Stimulated activated CD8-positive, alpha-beta memory T cell treated with anti-CD3 and anti-CD28 coated beads, Interleukin-12 subunit alpha, Interleukin-12 subunit beta, amount 100 ng/mL, for 24 hours (primary cell): ENCODE measurements around the gene TIGD4.

Experiments
- DNase-seq: peaks from one replicate; pipeline ENCODE4 v3.0.0-alpha.2; 2020; ENCODE audit errors: extremely low read depth

Gene TIGD4

DNA sequence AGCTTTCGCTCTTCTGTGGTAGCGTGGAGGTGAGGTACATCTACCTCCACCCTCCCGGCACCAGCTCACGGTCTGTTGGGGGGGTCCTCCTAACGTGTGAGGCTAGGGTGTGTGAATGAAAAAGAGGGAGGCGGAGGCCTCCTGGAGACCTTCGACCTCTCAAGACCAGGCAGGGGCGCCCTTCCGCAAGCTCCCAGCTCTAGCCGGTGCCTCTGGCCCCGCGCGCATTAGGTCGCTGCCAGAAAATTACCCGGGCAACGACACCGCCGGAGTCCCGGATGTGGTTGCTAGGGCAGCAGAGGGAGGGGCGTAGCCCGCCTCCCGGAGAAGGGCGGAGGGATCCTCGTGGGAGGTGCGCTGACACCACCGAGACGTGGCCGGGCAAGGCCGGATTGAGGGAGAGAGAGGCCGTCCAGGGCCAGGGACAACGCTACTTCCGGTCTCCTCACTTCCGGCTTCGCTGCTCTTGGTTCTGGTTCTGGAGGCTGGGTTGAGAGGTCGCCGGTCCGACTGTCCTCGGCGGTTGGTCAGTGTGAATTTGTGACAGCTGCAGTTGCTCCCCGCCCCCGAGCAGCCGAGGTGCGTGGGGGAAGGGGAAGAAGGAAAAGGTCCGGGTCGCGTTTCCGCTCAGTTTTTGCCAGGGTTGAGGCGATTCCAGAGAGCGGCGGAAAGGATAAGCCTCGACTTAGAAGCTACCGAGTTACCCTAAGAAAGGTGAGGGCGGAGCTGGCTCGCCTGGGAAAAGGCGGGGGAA is at the start of gene TIGD4, which contains the start of gene ARFIP1:
TSS of gene TIGD4 (minus strand) at position 218 of the 754 bp plus-strand sequence. CDS start 8,726 bp downstream, outside the sequence.
TSS of gene ARFIP1 (plus strand) at position 442 of the 754 bp plus-strand sequence. CDS start 49,680 bp downstream, outside the sequence.
- DNase-seq: peak; percentile 89

DNA sequence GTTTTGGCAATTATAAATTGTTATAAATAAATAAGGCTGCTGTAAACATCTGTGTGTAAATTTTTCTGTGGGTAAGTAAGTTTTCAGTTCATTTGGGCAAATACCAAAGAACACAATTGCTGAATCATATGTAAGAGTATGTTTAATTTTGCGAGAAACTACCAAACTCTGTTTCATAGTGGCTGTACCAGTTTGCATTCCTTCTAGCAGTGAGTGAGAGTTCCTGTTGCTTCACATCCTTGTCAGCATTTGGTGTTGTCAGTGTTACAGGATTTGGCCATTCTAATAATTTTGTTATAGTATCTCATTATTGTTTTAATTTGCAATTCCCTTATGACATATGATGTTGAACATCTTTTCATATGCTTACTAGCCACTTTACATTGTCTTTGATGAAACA is 48.6 kb upstream of the TIGD4 start:
- DNase-seq: no peak

DNA sequence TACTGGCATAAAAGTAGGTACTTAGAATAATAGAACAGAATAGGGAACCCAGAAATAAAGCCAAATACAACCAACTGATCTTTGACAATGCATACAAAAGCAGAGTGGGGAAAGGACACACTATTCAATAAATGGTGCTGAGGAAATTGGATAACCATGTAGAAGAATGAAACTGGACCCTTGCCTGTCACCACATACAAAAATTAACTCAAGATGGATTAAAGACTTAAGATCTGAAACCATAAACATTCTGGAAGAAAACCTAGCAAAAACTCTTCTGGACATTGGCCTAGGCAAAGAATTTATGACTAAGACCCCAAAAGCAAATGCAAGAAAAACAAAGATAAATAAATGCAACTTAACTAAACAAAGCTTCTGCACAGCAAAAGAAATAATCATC is 45.8 kb upstream of the TIGD4 start:
- no peak for DNase-seq

DNA sequence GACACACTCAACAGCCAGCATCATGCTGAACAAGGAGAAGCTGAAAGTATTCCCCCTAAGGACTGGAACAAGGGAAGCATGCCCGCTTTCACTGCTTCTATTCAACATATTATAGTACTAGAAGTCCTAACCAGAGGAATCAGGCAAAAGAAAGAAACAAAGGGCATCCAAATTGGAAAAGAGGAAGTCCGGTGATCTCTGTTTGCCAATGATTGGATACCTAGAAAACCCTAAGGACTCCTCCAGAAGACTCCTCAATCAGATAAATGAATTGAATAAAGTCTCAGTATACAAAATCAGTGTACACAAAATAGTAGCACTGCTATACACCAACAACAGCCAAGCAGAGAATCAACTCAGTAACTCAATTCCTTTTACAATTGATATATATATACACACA is 45.0 kb upstream of the TIGD4 start:
- DNase-seq: no peak

DNA sequence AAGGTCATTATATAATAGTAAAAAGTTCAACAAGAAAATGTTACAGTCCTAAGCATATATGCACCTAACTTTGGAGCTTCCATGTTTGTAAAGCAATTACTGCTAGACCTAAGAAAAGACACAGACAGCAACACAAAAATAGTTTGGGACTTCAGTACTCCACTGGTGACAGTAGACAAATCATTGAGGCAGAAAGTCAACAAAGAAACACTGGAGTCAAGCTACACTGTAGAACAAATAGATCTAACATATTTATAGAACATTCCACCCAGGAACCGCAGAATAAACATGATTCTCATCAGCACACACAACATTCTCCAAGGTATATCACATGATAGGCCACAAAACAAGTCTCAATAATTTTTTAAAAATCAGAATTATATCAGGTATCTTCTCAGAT is 42.8 kb upstream of the TIGD4 start:
- DNase-seq: no peak

DNA sequence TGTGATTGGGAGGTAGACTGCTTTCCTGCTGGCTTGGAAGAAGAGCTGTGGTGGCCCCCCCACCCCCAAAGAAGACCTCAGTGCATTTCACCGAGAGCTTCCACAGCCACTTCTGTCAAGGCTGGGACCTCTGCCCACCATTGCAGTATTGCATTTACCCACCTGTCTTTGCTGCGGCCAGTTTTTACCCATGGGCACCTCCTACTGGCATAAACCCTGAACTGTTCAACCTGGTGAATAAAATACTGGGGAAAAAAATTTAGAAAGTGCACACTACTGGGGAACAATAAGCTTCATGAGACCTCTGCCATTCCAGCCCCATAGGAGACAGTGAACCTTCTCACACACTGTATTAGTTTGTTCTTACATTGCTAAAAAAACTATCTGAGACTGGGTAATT is 40.5 kb upstream of the TIGD4 start:
- no peak for DNase-seq

DNA sequence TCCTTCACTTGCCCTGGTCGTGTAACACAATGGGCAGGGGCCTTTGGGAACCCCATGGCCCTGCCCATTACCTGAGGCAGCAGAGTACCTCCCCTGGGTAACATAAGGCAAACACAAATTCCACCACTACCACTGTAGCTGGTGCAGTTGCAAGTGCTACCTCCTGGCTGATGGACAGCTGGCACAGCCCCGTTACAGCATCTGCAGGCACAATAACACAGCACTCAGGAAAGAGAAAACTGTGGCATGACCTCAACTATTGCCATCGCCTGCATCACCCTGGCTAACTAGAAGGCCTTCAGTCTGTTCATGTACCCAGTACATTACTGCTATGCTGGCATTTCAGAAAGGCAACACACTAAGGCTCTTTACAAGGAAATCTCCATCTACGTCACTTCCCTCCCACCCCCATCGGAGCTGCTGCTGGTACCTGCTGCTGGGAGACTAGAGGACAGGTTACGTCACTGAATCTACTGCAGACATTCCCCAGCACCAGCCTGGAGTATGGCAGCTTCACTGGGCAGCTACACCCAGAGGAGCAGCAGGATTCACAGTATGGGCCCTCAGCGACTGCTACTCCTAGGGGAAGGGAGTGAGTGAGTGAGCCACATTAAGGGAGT is 39.6 kb upstream of the TIGD4 start:
- no peak for DNase-seq

DNA sequence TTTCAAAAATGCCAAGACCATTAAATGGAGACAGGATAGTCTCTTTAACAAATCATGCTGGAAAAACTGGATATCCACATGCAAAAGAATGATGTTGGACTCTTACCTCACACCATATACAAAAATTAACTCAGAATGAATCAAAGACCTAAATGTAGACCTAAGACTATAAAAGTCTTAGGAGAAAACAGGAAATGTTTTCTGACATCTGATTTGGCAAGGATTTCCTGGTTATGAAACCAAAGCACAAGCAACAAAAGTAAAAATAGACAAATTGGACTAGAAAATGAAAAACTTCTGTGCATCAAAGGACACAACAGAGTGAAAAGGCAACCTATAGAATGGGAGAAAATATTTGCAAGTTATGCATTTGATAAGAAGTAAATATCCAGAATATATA is 37.8 kb upstream of the TIGD4 start:
- DNase-seq: no peak

DNA sequence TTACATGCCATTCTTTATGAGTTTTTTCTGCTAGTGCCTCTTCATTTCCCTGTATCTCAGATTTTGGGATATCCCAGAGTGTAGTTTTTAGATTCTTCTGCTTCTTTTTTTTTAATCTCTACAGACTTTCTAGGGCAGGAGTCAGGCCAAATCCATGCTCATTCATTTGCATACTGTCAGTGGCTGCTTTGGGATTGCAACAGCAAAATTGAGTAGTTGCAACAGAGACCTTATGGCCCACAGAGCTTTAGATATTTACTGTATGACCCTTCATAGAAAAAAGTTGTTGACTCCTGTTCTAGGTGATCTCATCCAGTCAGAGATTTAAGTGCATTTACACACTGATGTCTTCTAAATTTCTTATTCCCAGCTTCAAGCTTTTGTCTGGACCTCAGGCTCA is 35.5 kb upstream of the TIGD4 start:
- no peak for DNase-seq

DNA sequence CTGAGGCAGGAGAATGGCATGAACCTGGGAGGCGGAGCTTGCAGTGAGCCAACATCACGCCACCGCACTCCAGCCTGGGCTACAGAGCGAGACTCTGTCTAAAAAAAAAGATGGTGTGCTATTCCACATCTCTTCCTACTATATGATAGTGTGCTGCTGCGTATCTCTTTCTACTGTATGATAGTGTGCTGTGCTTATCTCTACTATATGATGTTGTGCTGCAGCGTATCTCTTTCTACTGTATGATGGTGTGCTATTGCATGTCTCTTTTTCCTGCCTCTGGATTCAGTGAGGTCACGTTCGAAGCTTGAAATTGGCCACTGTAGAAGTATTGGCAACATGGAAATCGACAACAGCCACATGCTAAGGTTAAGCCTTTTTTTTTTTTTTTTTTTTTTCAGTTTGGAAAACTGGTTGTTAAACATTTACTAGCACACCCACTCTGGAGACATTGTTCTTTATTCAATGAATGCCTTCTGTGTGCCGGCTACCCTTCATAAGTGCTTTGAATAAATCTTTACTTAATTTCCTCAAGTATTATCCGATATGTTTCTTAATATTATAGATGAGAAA is 31.3 kb upstream of the TIGD4 start:
- no peak for DNase-seq

DNA sequence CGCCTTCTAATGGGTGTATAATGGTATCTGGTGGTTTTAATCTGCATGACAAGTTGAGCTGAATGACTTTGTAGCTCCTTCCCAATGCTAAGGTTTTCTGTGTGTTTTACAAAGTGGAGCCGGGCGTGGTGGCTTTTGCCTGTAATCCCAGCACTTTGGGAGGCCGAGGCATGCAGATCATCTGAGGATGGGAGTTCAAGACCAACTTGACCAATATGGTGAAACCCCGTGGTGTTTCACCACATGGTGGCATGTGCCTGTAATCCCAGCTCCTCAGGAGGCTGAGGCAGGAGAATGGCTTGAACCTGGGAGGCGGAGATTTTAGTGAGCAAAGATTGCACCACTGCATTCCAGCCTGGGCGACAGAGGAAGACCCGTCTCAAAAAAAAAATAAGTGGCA is 29.1 kb upstream of the TIGD4 start:
- no peak for DNase-seq

DNA sequence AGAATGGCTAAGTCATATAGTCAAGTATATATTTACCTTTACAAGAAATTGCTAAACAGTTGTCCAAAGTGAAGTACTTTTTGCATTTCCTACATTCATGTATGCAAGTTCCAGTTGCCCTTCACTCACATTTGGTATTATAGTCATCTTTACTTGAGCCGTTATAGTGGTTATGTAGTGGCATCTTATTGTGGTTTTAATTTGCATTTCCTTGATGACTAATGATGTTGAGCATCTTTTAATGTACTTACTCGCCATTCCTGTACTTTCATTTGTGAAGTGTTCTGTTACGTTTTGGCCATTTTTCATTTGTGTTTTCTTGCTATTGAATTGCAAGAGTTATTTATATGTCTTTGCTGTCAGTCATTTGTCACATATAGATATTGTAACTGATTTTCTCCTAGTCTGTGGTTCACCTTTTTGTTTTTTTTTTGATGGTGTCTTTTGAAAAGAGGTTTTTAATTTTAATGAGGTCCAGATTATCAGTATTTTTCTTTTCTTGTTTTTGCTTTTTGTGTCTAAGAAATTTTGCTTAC is 27.8 kb upstream of the TIGD4 start:
- DNase-seq: no peak

DNA sequence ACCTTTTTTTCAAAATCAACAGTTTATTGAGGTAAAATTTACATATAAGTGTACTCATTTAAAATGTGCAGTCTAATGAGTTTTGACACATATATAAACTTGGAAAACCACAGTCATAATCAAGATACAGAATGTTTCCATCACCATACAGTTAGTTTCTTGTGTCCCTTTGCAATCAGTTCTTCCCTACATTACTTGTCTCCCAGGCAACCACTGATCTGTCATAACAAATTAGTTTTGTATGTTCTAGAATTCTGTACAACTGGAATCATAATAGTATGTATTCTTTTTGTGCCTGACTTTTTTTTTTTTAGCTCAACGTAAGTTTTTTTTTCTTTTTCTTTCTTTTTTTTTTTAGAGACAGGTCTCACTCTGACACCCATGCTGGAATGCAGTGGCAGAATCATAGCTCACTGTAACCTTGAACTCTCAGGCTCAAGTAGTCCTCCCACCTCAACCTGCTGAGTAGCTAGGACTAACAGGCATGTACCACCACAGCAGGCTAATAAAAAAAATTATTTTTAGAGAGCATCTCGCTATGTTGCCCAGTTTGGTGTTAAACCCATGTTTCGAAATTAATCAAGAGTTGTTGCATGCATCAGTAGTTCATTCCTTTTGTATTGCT is 27.1 kb upstream of the TIGD4 start:
- DNase-seq: no peak

DNA sequence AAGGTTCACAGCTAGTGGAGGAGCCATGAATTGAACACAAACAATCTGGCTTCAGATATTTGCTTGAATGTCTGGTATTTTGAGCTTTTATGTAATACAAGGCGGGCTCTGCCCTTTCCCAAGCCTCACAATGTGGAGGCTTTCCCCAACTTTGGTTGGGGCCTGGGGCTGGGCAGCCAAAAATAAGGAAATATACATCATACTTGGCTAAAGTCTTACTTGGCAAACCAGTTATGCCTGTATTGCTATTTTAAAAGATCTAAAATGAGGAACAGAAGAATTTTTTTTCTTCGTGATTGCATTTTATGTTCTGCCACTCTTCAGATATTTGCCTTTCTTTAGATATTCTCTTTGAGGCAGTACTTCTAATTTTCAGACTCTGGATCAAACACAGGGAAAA is 26.3 kb upstream of the TIGD4 start:
- DNase-seq: no peak

DNA sequence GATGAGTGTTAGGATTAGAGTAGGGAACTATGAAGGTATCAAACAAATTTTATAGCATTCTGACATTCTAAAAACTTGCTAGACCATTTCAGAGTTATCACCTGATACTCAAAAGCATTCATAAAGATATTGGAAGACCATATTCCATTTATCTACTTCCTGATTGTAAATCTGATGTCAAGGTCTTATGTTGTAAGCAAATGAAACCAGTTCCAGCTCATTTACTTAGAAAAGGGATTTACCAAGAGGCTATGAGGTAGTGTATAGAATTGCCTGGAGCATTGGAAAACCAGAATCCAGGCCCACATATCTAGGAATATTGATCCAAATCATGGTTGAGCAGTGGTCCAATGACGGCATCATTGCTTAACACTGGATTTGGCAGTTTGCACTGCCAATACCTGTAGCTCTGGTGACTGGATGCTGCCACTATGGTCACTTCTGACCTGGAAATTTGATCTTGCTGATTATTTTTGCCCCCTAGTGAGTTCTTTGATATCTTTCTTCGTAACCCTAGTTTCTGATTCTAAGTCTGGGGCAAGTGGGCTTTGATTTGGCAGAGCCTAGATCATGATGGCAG is 25.6 kb upstream of the TIGD4 start:
- DNase-seq: no peak

DNA sequence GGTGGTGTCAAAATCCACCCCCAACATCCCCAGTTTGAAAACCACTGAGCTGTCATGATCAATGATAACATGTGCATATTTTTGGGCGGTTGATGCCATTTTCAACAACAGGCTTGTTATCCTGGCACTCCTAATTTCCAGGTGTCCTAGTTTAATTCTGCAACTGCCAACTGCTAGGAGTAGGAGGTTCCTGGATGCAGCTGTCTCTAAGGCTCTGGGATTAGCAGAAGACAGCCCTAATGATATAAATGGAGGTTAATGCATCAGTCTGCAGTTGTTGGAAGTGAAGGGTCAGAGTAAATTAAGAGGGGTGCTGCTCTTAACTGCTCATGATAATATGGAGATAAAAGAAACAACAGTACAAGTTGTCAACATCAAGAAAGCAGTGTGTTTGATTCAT is 24.0 kb upstream of the TIGD4 start:
- DNase-seq: no peak

DNA sequence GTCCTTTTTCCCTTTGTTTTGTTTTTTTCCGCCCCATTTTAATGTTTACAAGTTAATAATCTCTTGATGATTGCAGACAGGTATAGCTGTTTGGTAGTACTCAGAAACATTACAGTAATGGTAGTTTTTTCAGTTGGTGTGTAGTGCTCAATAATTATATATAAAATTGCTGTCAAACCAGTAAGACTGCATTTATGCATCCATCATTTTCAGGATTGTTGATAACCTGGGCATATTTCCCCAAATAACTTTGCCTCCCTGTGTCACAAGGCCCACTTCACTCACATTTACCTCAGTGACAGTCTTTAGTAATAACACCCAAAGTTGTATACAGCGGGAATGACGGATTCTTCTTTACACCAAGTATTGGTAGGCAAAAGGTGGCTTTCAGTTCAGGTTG is 16.4 kb upstream of the TIGD4 start:
- DNase-seq: no peak

DNA sequence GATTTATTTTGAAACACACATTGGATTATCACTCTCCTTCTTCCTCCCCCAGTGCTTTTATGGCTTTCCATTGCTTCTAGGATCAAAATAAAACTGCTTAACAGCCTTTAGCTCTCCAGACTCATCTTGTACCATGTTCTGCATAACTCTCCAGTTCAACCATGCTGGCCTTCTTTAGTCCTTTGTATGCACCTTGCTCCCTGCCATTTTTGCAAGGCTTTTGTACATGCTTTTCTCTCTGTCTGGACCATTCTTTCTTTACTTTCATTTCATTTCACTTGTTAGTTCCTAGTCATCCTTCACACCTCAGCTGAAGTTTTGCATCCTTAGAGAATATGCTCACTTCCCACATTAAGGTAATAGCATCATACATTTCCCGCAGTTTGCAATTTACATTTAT is 7.1 kb upstream of the TIGD4 start:
- no peak for DNase-seq

DNA sequence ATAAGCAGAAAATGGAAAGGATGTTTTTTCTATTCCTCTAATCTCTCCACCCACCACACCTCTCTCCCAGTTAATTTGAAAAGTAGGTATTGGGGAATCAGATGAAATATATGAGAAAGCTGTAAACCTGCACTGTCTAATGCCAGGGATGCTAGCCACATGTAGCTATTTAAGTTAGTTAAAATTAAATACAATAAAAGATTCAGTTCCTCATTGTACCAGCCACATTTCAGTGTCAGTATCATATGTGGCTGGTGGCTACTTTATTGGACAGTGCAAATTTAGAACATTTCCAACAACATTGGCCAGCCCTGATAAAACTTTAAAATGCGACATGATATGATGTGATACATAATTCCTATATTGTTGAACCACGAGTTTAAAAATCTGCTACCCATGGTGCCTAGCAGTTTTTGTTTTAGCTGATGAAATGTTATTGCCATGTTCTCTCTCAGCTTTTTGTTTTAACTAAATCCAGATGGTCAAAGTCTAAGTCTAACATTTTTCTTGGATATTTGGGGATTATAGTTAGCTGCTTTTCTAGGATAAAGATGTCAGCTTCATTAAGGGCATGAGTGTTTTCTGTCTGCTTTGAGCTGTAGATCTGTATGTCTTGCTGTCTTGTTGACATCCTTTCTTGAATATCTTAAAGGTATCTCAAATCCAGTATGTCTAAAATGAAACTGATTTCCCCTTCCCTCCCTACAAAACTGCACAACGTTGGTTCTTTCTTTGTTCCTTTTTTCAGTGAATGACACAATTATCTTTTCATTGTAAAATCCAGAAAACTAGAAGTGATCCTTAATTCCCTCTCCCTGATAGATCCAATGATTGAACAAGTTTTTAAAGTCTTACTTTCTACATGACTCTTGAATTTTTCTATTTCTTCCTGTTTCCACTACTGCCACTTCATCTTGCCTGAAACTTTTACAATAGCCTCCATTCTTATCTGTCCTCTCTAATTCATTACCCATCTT is 6.4 kb upstream of the TIGD4 start:
- DNase-seq: no peak

DNA sequence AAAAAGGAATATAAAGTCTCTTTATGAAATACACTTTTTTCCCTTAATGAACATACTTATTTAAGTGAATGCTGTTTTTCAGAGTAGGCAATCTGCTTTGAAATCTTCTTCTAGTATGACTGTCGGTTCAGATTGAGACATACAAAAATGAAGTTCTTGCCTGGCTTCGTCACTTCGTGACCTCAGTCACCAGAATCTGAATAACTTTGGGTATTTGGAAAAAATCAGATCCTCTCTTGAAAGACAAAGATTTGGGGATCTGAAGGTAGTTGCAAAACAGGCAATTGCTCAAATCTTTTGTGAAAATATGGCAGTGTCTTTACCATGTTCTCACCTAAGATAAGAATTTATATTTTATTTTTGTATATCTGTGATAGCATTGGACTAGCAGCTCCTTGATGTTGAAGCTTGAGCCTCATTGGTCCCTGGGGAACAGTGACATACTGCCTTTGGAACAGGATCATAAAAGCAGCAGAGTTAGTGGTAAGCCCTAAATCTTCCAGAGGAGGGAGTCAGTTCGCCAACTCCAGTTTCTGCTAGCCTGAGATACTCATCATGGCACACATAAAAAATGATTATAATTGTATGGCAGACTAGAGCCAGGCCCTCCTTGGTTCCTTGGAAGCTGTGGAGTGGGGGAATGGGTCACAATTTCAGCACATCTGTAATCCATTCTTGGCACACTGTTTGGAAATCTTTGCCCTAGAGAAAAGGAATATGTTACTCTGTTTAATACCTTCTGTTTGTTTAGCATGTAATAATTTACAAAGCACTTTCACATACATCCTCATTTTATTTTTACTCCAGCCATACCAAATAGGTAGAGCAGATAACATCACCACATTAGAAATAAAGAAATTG is 5.2 kb upstream of the TIGD4 start:
- no peak for DNase-seq
